DOHH2 (cell line): ENCODE data around the gene IDE.

Experiments
- H3F3A ChIP-seq: fragments of 200-600 bp; sonication (generic), shearing (Covaris generic); 2 replicates; pipeline ENCODE4 v1.6.0; 2016; ENCODE audit warnings: antibody characterized with exemption, mild to moderate bottlenecking; ENCODE audit not compliant: control insufficient read depth, insufficient read depth
- H3K27ac ChIP-seq: fragments of 200-600 bp; sonication (generic); 2 replicates; pipeline ENCODE4 v1.5.1; 2014; ENCODE audit warnings: low read depth, mild to moderate bottlenecking, low read length, moderate library complexity
- H3K27me3 ChIP-seq: fragments of 200-600 bp; sonication (generic); 2 replicates; pipeline ENCODE4 v1.6.1; 2014; ENCODE audit warnings: mild to moderate bottlenecking, low read length, mixed read lengths; ENCODE audit not compliant: control insufficient read depth
- H3K36me3 ChIP-seq: fragments of 200-600 bp; sonication (generic); 2 replicates; pipeline ENCODE4 v1.6.1; 2014; ENCODE audit warnings: mild to moderate bottlenecking, low read length, moderate library complexity, mixed read lengths; ENCODE audit not compliant: control insufficient read depth
- H3K4me1 ChIP-seq: fragments of 200-600 bp; sonication (generic); 2 replicates; pipeline ENCODE4 v1.6.1; 2014; ENCODE audit warnings: mild to moderate bottlenecking, low read length, mixed read lengths; ENCODE audit not compliant: control insufficient read depth
- H3K4me2 ChIP-seq: fragments of 200-600 bp; sonication (generic); 2 replicates; pipeline ENCODE4 v1.6.0; 2014; ENCODE audit warnings: mild to moderate bottlenecking, low read length, moderate library complexity
- H3K4me3 ChIP-seq: fragments of 200-600 bp; sonication (generic); 2 replicates; pipeline ENCODE4 v1.5.1; 2014; ENCODE audit warnings: mild to moderate bottlenecking, low read length, mixed read lengths
- H3K79me2 ChIP-seq: fragments of 200-600 bp; sonication (generic); 2 replicates; pipeline ENCODE4 v1.6.1; 2014; ENCODE audit warnings: mild to moderate bottlenecking, low read length, mixed read lengths; ENCODE audit not compliant: control insufficient read depth
- H3K9me2 ChIP-seq: fragments of 200-600 bp; sonication (generic); replicated peaks from 2 replicates; pipeline ENCODE4 v1.6.1; 2014; ENCODE audit warnings: mild to moderate bottlenecking, low read length, mixed read lengths; ENCODE audit not compliant: control insufficient read depth
- H3K9me3 ChIP-seq: fragments of 200-600 bp; sonication (generic); 2 replicates; pipeline ENCODE4 v1.6.1; 2014; ENCODE audit warnings: antibody characterized with exemption, low read length, mixed read lengths; ENCODE audit not compliant: control insufficient read depth, insufficient read depth
- H4K20me1 ChIP-seq: fragments of 200-600 bp; sonication (generic); 2 replicates; pipeline ENCODE4 v1.6.0; 2014; ENCODE audit warnings: low read depth, mild to moderate bottlenecking, antibody characterized with exemption, low read length, moderate library complexity; ENCODE audit not compliant: control insufficient read depth, insufficient read depth
- EZH2phosphoT487 ChIP-seq: fragments of 200-600 bp; sonication (generic); IDR thresholded peaks from 2 replicates; pipeline ENCODE4 v1.6.1; 2017; ENCODE audit warnings: borderline replicate concordance, mild to moderate bottlenecking, antibody characterized with exemption, low read length, moderate library complexity, mixed read lengths
- TF ChIP-seq, protein P1 (sequence below): fragments of 200-600 bp; sonication (generic); IDR thresholded peaks from one replicate; pipeline ENCODE4 v1.5.1; 2014; ENCODE audit warnings: antibody characterized with exemption, mild to moderate bottlenecking, low read depth, low read length; ENCODE audit not compliant: poor library complexity, severe bottlenecking

IDE gene

DNA sequence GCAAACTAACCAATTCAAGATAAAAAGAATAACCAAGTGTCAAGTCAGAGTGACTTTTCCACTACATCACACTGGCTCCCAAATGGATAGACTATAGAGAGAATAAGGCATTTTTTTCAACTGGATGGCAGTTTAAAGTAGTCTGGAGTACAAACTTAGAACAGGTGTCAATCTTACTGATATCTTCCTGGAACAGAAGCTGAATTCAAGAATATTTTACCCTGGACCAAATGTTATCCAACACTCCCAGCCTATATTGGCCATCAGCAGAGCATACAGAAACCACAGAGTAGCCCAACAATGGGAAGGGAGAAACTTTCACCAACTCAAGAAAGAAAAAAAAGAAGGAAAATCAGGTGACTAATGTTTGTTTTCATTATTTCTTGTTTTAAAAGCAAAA is 11.5 kb downstream of the IDE start:
- Histone ChIP-seq H3F3A (no peaks in the 10 kb centered on the region), H3K36me3 (peaks cover 52% of the 10 kb centered on the region), H3K9me3 (no peaks in the 10 kb centered on the region), H3K79me2 (peaks cover 66% of the 10 kb centered on the region), H3K4me2 (no peak overlapping the region), H3K4me1 (peaks cover under 1% of the 10 kb centered on the region; the same call in 1 of the 2 replicates), H3K27ac (no peak overlapping the region), H4K20me1 (no peaks in the 10 kb centered on the region), H3K4me3 (no peak overlapping the region), H3K27me3 (no peaks in the 10 kb centered on the region), H3K9me2 (no peaks in the 10 kb centered on the region)
- TF ChIP-seq, protein P1, sequence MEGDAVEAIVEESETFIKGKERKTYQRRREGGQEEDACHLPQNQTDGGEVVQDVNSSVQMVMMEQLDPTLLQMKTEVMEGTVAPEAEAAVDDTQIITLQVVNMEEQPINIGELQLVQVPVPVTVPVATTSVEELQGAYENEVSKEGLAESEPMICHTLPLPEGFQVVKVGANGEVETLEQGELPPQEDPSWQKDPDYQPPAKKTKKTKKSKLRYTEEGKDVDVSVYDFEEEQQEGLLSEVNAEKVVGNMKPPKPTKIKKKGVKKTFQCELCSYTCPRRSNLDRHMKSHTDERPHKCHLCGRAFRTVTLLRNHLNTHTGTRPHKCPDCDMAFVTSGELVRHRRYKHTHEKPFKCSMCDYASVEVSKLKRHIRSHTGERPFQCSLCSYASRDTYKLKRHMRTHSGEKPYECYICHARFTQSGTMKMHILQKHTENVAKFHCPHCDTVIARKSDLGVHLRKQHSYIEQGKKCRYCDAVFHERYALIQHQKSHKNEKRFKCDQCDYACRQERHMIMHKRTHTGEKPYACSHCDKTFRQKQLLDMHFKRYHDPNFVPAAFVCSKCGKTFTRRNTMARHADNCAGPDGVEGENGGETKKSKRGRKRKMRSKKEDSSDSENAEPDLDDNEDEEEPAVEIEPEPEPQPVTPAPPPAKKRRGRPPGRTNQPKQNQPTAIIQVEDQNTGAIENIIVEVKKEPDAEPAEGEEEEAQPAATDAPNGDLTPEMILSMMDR: no peak
- no peak for TF ChIP-seq EZH2phosphoT487

DNA sequence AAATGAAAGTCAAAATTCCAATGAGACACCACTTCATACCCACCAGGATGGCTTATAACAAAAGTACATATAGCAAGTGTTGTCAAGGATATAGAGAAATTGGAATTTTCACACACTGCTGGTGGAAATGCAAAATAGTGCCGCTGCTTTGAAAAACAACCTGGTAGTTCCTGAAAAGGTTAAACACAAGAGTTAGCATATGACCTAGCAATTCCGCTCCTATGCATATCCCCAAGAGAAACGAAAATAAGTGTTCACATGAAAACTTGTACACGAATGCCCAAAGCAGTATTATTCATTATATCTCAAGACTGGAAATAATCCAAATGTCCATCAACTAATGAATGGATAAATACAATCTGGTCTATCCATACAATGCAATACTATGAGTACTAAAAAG is 14.8 kb downstream of the IDE start:
- no peak overlapping the region for H3K27ac ChIP-seq
- H3K36me3 ChIP-seq: peaks cover 54% of the 10 kb centered on the region
- TF ChIP-seq, protein P1: no peak
- no peak for TF ChIP-seq EZH2phosphoT487
- no peaks in the 10 kb centered on the region for H3K4me1 ChIP-seq
- no peak overlapping the region for H3K4me3 ChIP-seq
- H3K27me3 ChIP-seq: no peaks in the 10 kb centered on the region
- no peaks in the 10 kb centered on the region for H3F3A ChIP-seq
- H3K9me2 ChIP-seq: no peaks in the 10 kb centered on the region
- H3K4me2 ChIP-seq: no peak overlapping the region
- no peaks in the 10 kb centered on the region for H4K20me1 ChIP-seq
- peaks cover 4% of the 10 kb centered on the region; the same call in 1 of the 2 replicates for H3K9me3 ChIP-seq
- H3K79me2 ChIP-seq: peaks cover 40% of the 10 kb centered on the region

DNA sequence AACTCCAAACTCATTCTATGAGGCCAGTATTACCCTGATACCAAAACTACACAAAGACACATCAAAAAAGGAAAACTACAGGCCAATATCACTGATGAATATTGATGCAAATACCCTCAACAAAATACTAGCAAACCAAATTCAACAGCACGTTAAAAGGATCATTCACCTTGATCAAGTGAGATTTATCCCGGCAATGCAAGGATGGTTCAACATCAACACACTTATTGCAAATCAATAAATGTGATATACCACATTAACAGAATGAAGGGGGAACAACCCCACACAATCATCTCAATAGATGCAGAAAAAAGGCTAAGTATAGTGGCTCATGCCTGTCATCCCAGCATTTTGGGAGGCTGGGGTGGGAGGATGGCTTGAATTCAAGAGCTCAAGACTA is 19.9 kb downstream of the IDE start:
- Histone ChIP-seq H3K4me2 (no peak overlapping the region), H4K20me1 (no peaks in the 10 kb centered on the region), H3K9me2 (no peaks in the 10 kb centered on the region), H3K79me2 (peaks cover 43% of the 10 kb centered on the region), H3F3A (no peaks in the 10 kb centered on the region), H3K36me3 (peaks cover 48% of the 10 kb centered on the region), H3K4me3 (no peak overlapping the region), H3K4me1 (peaks cover 13% of the 10 kb centered on the region), H3K9me3 (peaks cover 9% of the 10 kb centered on the region; the same call in 1 of the 2 replicates), H3K27ac (no peak overlapping the region), H3K27me3 (no peaks in the 10 kb centered on the region)
- no peak for TF ChIP-seq EZH2phosphoT487
- TF ChIP-seq, protein P1: no peak
